Adrenal gland (tissue), 12 donors: ENCODE results near the gene SLC44A4. TPM values are rescaled to one million over a fixed set of nuclear protein-coding genes. Genes with fewer than 3 reads are reported as not detected.

ENCODE experiments used
- DNase-seq, 7 donors: peaks; one replicate each; pipeline ENCODE4 v3.0.0-alpha.2; 2019 to 2020
- H3K27ac ChIP-seq, 5 donors: fragments of 200-600 bp; sonication (generic) in 4 of 5; 1 replicate in 3 of 5; 2 replicates in 2 of 5; pipeline versions ENCODE4 v1.5.1 to v1.8.0; 2016 to 2020; ENCODE audit warnings: mild to moderate bottlenecking in 1 of 5
- H3K27me3 ChIP-seq: fragments of 200-600 bp; 2 replicates; pipeline ENCODE4 v1.8.0; 2021
- H3K36me3 ChIP-seq, 2 donors: fragments of 200-600 bp; replicated peaks in 1 of 2; 1 replicate in 1 of 2; 2 replicates in 1 of 2; pipeline versions ENCODE4 v1.5.1 to v1.8.0; 2018 to 2022
- H3K4me1 ChIP-seq, 2 donors: fragments of 200-600 bp; replicated peaks in 1 of 2; 1 replicate in 1 of 2; 2 replicates in 1 of 2; pipeline versions ENCODE4 v1.5.1 to v1.8.0; 2018 to 2021
- H3K4me3 ChIP-seq, 4 donors: fragments of 200-600 bp; sonication (generic) in 3 of 4; one replicate each; pipeline ENCODE4 v1.5.1; 2016 to 2018
- H3K9me3 ChIP-seq, 3 donors: fragments of 200-600 bp; sonication (generic) in 1 of 3; replicated peaks in 1 of 3; 1 replicate in 2 of 3; 2 replicates in 1 of 3; pipeline versions ENCODE4 v1.5.1 to v1.8.0; 2016 to 2021
- POLR2A ChIP-seq, 2 donors: fragments of 450-650 bp; IDR thresholded peaks; one replicate each; pipeline ENCODE4 v1.6.1; 2017; ENCODE audit warnings: antibody characterized with exemption in 2 of 2, mild to moderate bottlenecking in 2 of 2, moderate library complexity in 1 of 2
- WGBS, 4 donors: extraction: QIAGEN DNeasy Blood & Tissue Kit in 2 of 4; methylation state at CpG; one replicate each; pipeline versions ENCODE4 v1.1.5 to v1.1.7; 2013 to 2017; 5-methylcytosine and 5-hydroxymethylcytosine counted together
- intact Hi-C, 2 donors: fragments of 100-400 bp; cut with DNase I; formaldehyde crosslinking; loops; one replicate each; pipeline versions ENCODE4 v1.14.1 to v1.15.0; 2022 to 2023
- polyA plus RNA-seq, 3 donors: library from polyadenylated mRNA; stranded (reverse); fragments of 200-250 nt in 2 of 3; fragments of 350-450 nt in 1 of 3; fragmentation: Illumina TruSeq in 1 of 3; extraction: RNeasy Lipid Tissue Mini Kit (QIAGEN cat#74804) in 1 of 3; gene quantifications; one replicate each; pipeline ENCODE4 v1.2.3, GENCODE V29; 2013 to 2014
- total RNA-seq, 9 donors: library from RNA; depleted of rRNA in 4 of 9; stranded (reverse); fragments of >200 nt in 4 of 9; fragments of 120-200 nt in 1 of 9; fragmentation: NEBNext Ultra II Directional in 1 of 9; extraction: Animal tissue kit (Norgen Biotek cat#: 25700) in 1 of 9; gene quantifications; one replicate each; pipeline versions ENCODE4 v1.1.0 to v1.2.4, GENCODE V29; 2013 to 2023
- TF ChIP-seq, protein P1 (sequence below), 6 experiments: fragments of 450-650 bp in 4 of 6; fragments of 200-600 bp in 2 of 6; sonication (generic) in 1 of 6; IDR thresholded peaks; 1 replicate in 5 of 6; 2 replicates in 1 of 6; pipeline versions ENCODE4 v1.5.1 to v1.8.0; 2016 to 2021; ENCODE audit warnings: antibody characterized with exemption in 6 of 6, mild to moderate bottlenecking in 2 of 6, moderate library complexity in 1 of 6
- donor health status: healthy with polysubstance abuse.
- donor health status: Bipolar disorder and iron deficiency.
- donor health status: DM: yes; HTN: yes; CAD: no.
- donor health status: DM: no; HTN: no; CAD: no.
- donor health status: DM: no; HTN: no; CAD: no.
- donor health status: DM: yes; HTN: yes; CAD: no.

The SLC44A4 gene
- total and polyA plus RNA-seq, 12 donors, result 1.2 to 30.1 (median 12.7) TPM

- peak overlapping the region in 2 of 4 donors; percentile 64 to 75 for H3K4me3 ChIP-seq
- no peaks in the 10 kb centered on the region for H3K27me3 ChIP-seq
- DNase-seq, result no peak
- 2 to 10% (median 4%) methylated on average over 2 to 57 of the region's 62 CpGs for WGBS, 4 donors
- H3K9me3 ChIP-seq, result no peaks in the 10 kb centered on the region
- intact Hi-C loops, result no loop called here
- TF ChIP-seq, protein P1, sequence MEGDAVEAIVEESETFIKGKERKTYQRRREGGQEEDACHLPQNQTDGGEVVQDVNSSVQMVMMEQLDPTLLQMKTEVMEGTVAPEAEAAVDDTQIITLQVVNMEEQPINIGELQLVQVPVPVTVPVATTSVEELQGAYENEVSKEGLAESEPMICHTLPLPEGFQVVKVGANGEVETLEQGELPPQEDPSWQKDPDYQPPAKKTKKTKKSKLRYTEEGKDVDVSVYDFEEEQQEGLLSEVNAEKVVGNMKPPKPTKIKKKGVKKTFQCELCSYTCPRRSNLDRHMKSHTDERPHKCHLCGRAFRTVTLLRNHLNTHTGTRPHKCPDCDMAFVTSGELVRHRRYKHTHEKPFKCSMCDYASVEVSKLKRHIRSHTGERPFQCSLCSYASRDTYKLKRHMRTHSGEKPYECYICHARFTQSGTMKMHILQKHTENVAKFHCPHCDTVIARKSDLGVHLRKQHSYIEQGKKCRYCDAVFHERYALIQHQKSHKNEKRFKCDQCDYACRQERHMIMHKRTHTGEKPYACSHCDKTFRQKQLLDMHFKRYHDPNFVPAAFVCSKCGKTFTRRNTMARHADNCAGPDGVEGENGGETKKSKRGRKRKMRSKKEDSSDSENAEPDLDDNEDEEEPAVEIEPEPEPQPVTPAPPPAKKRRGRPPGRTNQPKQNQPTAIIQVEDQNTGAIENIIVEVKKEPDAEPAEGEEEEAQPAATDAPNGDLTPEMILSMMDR (IDR thresholded peaks at IDR 0.05), result no peak
- TF ChIP-seq POLR2A (IDR thresholded peaks at IDR 0.05), result no peak
- peak overlapping the region in 4 of 5 donors; percentile 8 to 74 (median 72) for H3K27ac ChIP-seq
- H3K4me1 ChIP-seq, result peaks cover 6 to 26% of the 10 kb centered on the region in 2 donors
- peaks cover 0 to 38% of the 10 kb centered on the region in 2 donors for H3K36me3 ChIP-seq
Measured at GRCh38 chr6:31896856-31897611, 18.2 kb upstream of the SLC44A4 start.

DNA sequence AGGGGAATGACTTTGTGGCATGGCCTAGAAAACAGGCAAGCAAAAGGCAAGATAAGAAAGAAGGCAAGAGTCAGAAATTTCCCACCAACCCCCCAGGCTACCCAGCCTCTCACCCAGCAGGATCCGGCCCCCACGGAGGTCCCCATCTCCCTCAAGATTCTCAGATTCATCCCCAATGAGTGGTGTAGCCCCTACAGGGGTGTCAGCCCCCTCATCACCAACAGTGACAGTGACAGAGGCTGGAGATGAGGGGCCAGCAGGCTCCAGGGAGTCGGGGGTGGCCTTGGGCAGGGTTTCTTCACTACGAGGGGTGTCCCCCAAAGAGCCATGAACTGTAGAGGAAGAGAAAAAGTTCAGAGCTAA, 17.7 kb upstream of the SLC44A4 start:
- WGBS, 4 donors, result 41 to 51% (median 41%) methylated on average over 4 of the region's 4 CpGs
- peak overlapping the region in 2 of 4 donors; percentile 64 to 75 for H3K4me3 ChIP-seq
- H3K27me3 ChIP-seq, result no peaks in the 10 kb centered on the region
- no peak for DNase-seq
- H3K9me3 ChIP-seq, result no peaks in the 10 kb centered on the region
- intact Hi-C loops, result no loop called here
- peak overlapping the region in 3 of 5 donors; percentile 70 to 74 (median 74) for H3K27ac ChIP-seq
- peaks cover 0 to 44% of the 10 kb centered on the region in 2 donors for H3K36me3 ChIP-seq
- TF ChIP-seq POLR2A (IDR thresholded peaks at IDR 0.05), result no peak
- TF ChIP-seq, protein P1 (IDR thresholded peaks at IDR 0.05), result no peak
- peaks cover 6 to 26% of the 10 kb centered on the region in 2 donors for H3K4me1 ChIP-seq

- Histone ChIP-seq H3K27me3 (no peaks in the 10 kb centered on the region), H3K4me3 (no peak overlapping the region), H3K36me3 (peaks cover 0 to 74% of the 10 kb centered on the region in 2 donors), H3K9me3 (no peaks in the 10 kb centered on the region), H3K27ac (no peak overlapping the region), H3K4me1 (peaks cover 0 to 10% of the 10 kb centered on the region in 2 donors)
- DNase-seq, result no peak
- intact Hi-C loops, result no loop called here
- WGBS, 4 donors, result 70 to 79% (median 78%) methylated on average over 6 of the region's 6 CpGs
- no peak for TF ChIP-seq POLR2A (IDR thresholded peaks at IDR 0.05)
- TF ChIP-seq, protein P1 (IDR thresholded peaks at IDR 0.05), result no peak
Measured at GRCh38 chr6:31892821-31893220, 14.0 kb upstream of the SLC44A4 start.

GRCh38 chr6:31889331-31889972, 10.7 kb upstream of the SLC44A4 start:
- Histone ChIP-seq H3K4me3 (no peak overlapping the region), H3K9me3 (no peaks in the 10 kb centered on the region), H3K4me1 (no peaks in the 10 kb centered on the region), H3K27me3 (no peaks in the 10 kb centered on the region), H3K36me3 (peaks cover 0 to 91% of the 10 kb centered on the region in 2 donors), H3K27ac (no peak overlapping the region)
- WGBS, 4 donors, result 89 to 98% (median 93%) methylated on average over 3 of the region's 3 CpGs
- intact Hi-C loops, result no loop called here
- TF ChIP-seq, protein P1 (IDR thresholded peaks at IDR 0.05), result no peak
- no peak for TF ChIP-seq POLR2A (IDR thresholded peaks at IDR 0.05)
- no peak for DNase-seq
